Lower leg skin (tissue), 3 donors: ENCODE data around the gene CAGE1.

Source experiments
- POLR2A ChIP-seq, 2 donors: fragments of 450-650 bp; IDR thresholded peaks; one replicate each; pipeline ENCODE4 v1.6.1; 2016 to 2017; ENCODE audit warnings: antibody characterized with exemption in 2 of 2, mild to moderate bottlenecking in 1 of 2, moderate library complexity in 1 of 2
- TF ChIP-seq, protein P1 (sequence below), 3 donors: fragments of 450-650 bp; IDR thresholded peaks; one replicate each; pipeline ENCODE4 v1.5.1; 2016; ENCODE audit warnings: antibody characterized with exemption in 3 of 3, mild to moderate bottlenecking in 3 of 3, moderate library complexity in 2 of 3

DNA sequence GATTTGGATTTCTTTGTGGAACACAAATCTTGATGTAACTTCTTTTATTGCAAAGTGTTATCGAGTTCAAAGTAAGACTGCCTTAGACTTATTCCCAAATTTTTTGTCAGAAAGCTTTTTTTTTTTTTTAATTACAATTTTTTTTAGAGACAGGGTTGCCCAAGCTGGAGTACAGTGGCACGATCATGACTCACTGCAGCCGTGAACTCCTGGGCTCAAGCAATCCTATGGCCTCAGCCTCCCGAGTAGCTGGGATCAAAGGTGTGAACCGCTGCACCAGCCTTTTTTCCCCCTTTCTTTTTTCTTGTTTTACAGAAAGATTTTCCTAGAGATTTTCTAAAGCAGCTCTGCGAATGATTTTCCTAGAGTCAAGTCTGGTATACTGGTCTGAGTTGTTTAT, 2.9 kb upstream of the CAGE1 start:
- TF ChIP-seq POLR2A (IDR thresholded peaks at IDR 0.05), result no peak
- TF ChIP-seq, protein P1, sequence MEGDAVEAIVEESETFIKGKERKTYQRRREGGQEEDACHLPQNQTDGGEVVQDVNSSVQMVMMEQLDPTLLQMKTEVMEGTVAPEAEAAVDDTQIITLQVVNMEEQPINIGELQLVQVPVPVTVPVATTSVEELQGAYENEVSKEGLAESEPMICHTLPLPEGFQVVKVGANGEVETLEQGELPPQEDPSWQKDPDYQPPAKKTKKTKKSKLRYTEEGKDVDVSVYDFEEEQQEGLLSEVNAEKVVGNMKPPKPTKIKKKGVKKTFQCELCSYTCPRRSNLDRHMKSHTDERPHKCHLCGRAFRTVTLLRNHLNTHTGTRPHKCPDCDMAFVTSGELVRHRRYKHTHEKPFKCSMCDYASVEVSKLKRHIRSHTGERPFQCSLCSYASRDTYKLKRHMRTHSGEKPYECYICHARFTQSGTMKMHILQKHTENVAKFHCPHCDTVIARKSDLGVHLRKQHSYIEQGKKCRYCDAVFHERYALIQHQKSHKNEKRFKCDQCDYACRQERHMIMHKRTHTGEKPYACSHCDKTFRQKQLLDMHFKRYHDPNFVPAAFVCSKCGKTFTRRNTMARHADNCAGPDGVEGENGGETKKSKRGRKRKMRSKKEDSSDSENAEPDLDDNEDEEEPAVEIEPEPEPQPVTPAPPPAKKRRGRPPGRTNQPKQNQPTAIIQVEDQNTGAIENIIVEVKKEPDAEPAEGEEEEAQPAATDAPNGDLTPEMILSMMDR (IDR thresholded peaks at IDR 0.05), result no peak
